Coronary artery (tissue), 2 donors: ENCODE data around the gene KRT32.

ENCODE experiments used
- DNase-seq: peaks from one replicate; pipeline ENCODE4 v3.0.0-alpha.2; 2017; ENCODE audit warnings: low spot score
- H3K27ac ChIP-seq, 2 donors: fragments of 200-600 bp; sonication (generic); one replicate each; pipeline ENCODE4 v1.5.1; 2016 to 2019
- H3K4me3 ChIP-seq: fragments of 200-600 bp; sonication (generic); 2 replicates; pipeline ENCODE4 v1.5.1; 2016; ENCODE audit warnings: mild to moderate bottlenecking, moderate library complexity
- TF ChIP-seq, protein P1 (sequence below): fragments of 200-600 bp; sonication (generic); IDR thresholded peaks from one replicate; pipeline ENCODE4 v1.5.1; 2019; ENCODE audit warnings: antibody characterized with exemption

Gene KRT32

DNA sequence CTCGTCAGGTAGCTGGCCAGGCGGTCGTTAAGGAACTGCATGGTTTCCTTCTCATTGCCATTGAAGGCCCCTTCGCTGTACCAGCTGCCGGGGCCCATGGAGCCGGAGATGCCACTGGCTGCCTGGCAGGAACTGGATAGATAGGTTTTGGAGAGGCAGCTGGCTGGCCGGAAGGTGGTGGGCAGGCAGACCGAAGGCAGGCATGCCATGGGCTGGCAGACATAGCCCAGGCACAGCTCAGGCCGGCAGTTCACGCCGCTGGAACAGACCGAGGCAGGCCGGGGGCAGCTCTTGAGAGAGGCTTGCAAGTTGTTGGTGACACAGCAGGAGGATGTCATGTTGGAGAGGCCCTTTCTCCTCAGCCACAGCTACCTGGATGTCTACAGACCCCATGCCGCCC, at the start of gene KRT32:
TSS of gene KRT32 (minus strand) at position 399 of the 400 bp plus-strand sequence. CDS start at position 338, 61 bp downstream.
- Histone ChIP-seq H3K27ac (no peak within 1 kb of the TSS), H3K4me3 (no peak within 1 kb of the TSS)
- DNase-seq = no peak
- TF ChIP-seq, protein P1, sequence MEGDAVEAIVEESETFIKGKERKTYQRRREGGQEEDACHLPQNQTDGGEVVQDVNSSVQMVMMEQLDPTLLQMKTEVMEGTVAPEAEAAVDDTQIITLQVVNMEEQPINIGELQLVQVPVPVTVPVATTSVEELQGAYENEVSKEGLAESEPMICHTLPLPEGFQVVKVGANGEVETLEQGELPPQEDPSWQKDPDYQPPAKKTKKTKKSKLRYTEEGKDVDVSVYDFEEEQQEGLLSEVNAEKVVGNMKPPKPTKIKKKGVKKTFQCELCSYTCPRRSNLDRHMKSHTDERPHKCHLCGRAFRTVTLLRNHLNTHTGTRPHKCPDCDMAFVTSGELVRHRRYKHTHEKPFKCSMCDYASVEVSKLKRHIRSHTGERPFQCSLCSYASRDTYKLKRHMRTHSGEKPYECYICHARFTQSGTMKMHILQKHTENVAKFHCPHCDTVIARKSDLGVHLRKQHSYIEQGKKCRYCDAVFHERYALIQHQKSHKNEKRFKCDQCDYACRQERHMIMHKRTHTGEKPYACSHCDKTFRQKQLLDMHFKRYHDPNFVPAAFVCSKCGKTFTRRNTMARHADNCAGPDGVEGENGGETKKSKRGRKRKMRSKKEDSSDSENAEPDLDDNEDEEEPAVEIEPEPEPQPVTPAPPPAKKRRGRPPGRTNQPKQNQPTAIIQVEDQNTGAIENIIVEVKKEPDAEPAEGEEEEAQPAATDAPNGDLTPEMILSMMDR = no peak

DNA sequence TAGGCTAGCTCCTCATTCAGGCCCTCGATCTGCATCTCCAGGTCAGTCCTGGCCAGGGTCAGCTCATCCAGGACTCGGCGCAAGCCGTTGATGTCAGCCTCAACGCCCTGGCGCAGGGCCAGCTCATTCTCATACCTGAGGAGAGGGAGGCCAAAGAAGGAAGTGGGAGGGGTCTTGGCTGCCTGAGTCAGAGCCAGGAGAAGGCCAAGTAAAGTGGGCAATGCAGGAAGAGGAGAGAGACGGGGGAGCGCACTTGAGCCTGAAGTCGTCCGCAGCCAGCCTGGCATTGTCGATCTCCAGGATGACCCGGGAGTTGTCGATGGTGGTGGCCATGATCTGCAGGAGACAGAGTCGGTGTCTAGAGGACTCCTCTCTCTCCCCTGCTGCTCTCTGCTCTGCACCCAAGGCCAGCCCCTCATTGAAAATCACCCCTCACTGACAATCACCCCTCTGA, 49.7 kb upstream of the KRT32 start:
- TF ChIP-seq, protein P1 = no peak
- no peak overlapping the region for H3K4me3 ChIP-seq
- DNase-seq = no peak
- H3K27ac ChIP-seq = no peak overlapping the region

DNA sequence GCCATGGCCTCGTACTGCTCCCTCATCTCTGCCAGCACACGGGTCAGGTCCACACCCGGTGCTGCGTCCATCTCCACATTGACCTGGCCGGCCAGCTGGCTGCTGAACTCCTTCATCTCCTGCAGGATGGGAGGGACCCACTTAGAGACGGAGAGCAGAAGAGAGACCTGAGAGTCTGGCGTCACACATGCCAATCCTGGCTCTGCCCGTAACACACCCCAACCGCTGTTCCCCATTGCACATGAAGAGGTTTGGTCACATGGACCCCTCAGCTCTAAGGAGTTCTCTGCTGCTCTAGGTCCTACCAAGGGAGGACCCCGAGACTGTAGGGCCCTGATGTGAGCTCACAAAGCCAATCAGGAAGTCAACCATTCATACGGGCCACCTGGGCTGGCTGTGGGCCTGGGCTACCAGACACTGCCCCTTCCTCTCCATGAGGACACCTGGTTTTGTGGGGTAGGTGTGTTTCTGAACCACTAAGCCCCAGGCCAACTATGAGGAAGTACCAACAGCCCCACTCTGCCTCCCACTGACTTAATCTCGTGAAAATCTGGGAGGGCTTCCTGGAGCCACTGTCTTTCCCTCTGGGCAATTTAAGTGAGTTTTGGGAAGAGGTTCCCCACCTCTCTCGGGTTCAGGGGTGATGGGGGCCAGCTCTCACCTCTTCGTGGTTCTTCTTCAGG, 49.1 kb upstream of the KRT32 start:
- TF ChIP-seq, protein P1 = no peak
- DNase-seq = no peak
- H3K27ac ChIP-seq = no peak overlapping the region
- no peak overlapping the region for H3K4me3 ChIP-seq

DNA sequence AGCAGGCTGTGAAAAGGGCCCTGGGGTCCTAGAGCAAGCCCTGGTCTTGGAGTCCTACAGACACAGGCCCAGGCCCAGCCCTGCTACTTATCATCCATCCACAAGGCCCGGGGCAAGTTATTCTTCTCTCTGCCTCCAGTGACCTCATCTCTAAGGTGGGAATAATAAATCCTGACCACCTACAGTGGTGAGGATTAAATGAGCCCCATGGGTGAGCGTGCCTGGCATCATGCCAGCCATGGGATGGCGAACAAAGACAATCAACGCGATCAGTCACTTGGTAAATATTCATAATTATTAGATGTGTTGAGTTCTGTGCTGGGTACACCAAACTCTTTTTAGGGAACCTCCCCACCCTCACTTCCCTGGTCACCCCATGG, 46.0 kb upstream of the KRT32 start:
- DNase-seq = no peak
- TF ChIP-seq, protein P1 = no peak
- H3K4me3 ChIP-seq = no peak overlapping the region
- H3K27ac ChIP-seq = no peak overlapping the region

DNA sequence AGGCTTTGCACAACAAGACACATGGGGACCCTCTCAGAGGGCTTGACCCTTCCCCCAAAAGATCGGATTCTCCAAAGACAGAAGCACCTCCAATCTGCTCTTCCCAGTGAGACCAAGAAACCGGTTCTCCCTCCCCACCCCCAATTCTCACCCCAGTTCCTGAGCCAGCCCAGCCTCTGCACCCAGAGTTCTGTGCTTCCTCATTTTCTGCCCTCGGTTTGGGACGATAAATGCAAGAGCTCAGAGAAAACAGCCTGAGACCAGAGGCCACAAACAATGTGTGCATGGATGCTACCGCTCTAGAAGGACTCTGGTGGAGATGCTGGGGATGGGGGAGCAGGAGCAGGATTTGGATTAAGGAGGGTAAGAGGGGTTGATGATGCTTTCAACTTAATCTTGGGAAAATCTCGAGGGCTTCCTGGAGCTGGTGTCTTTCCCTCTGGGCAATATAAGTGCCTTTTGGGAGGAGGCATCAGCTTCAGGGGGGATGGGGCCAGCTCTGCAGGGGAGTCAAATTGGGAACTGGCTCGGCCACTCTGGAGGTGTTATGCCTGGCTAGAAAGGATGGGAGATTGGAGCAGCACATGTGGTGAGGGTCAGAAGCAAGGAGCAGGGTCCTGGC, 45.5 kb upstream of the KRT32 start:
- TF ChIP-seq, protein P1 = no peak
- Histone ChIP-seq H3K27ac (no peak overlapping the region), H3K4me3 (no peak overlapping the region)
- no peak for DNase-seq

DNA sequence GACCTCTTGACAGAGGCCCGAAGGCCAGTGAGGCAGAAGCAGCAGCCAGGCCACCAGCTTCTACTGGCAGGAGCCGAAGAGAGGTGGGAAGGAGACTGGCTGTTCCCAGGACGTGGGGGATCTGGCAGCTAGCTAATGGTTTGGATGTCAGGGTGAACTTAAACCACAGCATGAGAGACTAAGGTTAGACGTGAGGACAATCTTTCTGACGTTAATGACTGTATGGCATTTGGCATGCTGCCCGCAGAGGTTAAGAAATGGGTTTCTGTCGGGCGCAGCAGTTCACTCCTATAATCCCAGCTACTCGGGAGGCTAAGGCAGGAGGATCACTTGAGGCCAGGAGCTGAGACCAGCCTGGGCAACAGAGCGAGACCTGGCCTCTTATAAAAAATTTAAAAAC, 44.5 kb upstream of the KRT32 start:
- H3K4me3 ChIP-seq = no peak overlapping the region
- TF ChIP-seq, protein P1 = no peak
- no peak overlapping the region for H3K27ac ChIP-seq
- no peak for DNase-seq

DNA sequence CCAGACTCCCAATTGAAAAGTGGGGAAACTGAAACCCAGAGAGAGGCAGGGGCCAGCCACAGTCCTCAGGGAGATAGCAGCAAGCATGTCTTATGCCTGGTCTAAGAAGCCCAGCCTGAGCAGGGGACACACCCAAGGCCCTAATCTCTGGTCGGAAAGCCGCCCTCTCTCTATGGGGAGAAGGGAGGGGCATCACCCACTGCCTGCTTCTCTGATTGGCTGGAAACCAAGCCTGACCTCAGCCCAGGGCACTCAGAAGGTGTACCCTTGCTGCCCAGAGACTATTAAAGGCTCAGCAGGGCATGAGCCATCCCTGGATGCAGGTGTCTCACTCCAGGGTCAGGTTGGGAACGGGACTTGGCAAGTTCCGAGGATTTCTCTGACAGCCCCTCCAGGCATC, 43.9 kb upstream of the KRT32 start:
- TF ChIP-seq, protein P1 = no peak
- no peak overlapping the region for H3K4me3 ChIP-seq
- no peak for DNase-seq
- no peak overlapping the region for H3K27ac ChIP-seq
